Thyroid gland (tissue), 4 donors: ENCODE results near the gene MGAT5.

Experiments
- CTCF ChIP-seq, 6 experiments: fragments of 200-600 bp in 3 of 6; fragments of 450-650 bp in 3 of 6; sonication (generic) in 3 of 6; IDR thresholded peaks; one replicate each; pipeline ENCODE4 v1.5.1; 2016 to 2019; ENCODE audit warnings: antibody characterized with exemption in 6 of 6, mild to moderate bottlenecking in 2 of 6, inconsistent platforms in 1 of 6, moderate library complexity in 1 of 6
- POLR2A ChIP-seq, 2 donors: fragments of 450-650 bp; IDR thresholded peaks; one replicate each; pipeline ENCODE4 v1.6.1; 2017; ENCODE audit warnings: antibody characterized with exemption in 2 of 2, mild to moderate bottlenecking in 2 of 2, moderate library complexity in 1 of 2

GRCh38 chr2:134283661-134284060, 29.8 kb downstream of the MGAT5 start:
- TF ChIP-seq CTCF (IDR thresholded peaks at IDR 0.05) (no peak), POLR2A (IDR thresholded peaks at IDR 0.05) (no peak)
